HepG2 (cell line): ENCODE data around the gene CEBPB. TPM values are rescaled to one million over a fixed set of nuclear protein-coding genes. Genes with fewer than 3 reads are reported as not detected.

Experiments
- ESRRA ChIP-seq: sonication (generic); formaldehyde crosslinking; IDR thresholded peaks from 2 replicates; pipeline ENCODE4 v1.5.1; 2020; ENCODE audit warnings: mild to moderate bottlenecking, low read depth, missing genetic modification reagents
- HDAC6 ChIP-seq: fragments of 200-600 bp; sonication (generic); IDR thresholded peaks from 2 replicates; pipeline ENCODE4 v1.7.0; 2017; ENCODE audit warnings: mild to moderate bottlenecking, antibody characterized with exemption, low read length, low read depth
- IKZF4 ChIP-seq: sonication (generic); formaldehyde crosslinking; IDR thresholded peaks from 2 replicates; pipeline ENCODE4 v1.5.1; 2020; ENCODE audit warnings: borderline replicate concordance, mild to moderate bottlenecking, low read depth, missing genetic modification reagents; ENCODE audit errors: not compliant biosample characterization
- ISX ChIP-seq: sonication (generic); formaldehyde crosslinking; conservative IDR thresholded peaks from 2 replicates; pipeline ENCODE4 v1.5.0; 2020; ENCODE audit warnings: missing genetic modification reagents
- MLLT10 ChIP-seq: sonication (generic); formaldehyde crosslinking; IDR thresholded peaks from 2 replicates; pipeline ENCODE4 v1.4.0; 2020; ENCODE audit warnings: missing genetic modification reagents
- ZNF75D ChIP-seq: sonication (generic); formaldehyde crosslinking; IDR thresholded peaks from 2 replicates; pipeline ENCODE4 v1.8.1; 2023; ENCODE audit warnings: missing genetic modification reagents, mild to moderate bottlenecking, borderline replicate concordance
- polyA plus RNA-seq, 8 experiments: library from polyadenylated mRNA; depleted of rRNA in 3 of 8; stranded (reverse) in 7 of 8; unstranded in 1 of 8; fragments of >200 nt; fragmentation: Illumina TruSeq in 4 of 8; extraction: Trizol in 4 of 8; gene quantifications; 2 replicates each; pipeline versions ENCODE4 v1.2.1 to v1.2.3, GENCODE V29; 2011 to 2016; ENCODE audit warnings: low read depth in 4 of 8, missing spikeins in 1 of 8, mixed read lengths in 1 of 8; ENCODE audit not compliant: insufficient read depth in 1 of 8
- total RNA-seq, 5 experiments: library from RNA; depleted of rRNA; stranded (reverse); fragments of >200 nt; fragmentation: Illumina TruSeq; extraction: Trizol; gene quantifications; 2 replicates each; pipeline ENCODE4 v1.2.3, GENCODE V29; 2016; ENCODE audit warnings: low read depth in 1 of 5
- TF ChIP-seq, protein P1 (sequence below): sonication (generic); formaldehyde crosslinking; IDR thresholded peaks from 2 replicates; pipeline ENCODE4 v1.4.0; 2020; ENCODE audit warnings: missing genetic modification reagents, borderline replicate concordance
- TF ChIP-seq, protein P2 (sequence below): sonication (generic); formaldehyde crosslinking; conservative IDR thresholded peaks from 2 replicates; pipeline ENCODE4 v1.4.0; 2020; ENCODE audit warnings: missing genetic modification reagents
- TF ChIP-seq, protein P3 (sequence below): sonication (generic); formaldehyde crosslinking; IDR thresholded peaks from 2 replicates; pipeline ENCODE4 v1.4.0; 2020; ENCODE audit warnings: missing genetic modification reagents
- TF ChIP-seq, protein P4 (sequence below): sonication (generic); formaldehyde crosslinking; IDR thresholded peaks from 2 replicates; pipeline ENCODE4 v1.9.0; 2021; ENCODE audit warnings: mild to moderate bottlenecking, missing genetic modification reagents
- TF ChIP-seq, protein P5 (sequence below): sonication (generic); formaldehyde crosslinking; IDR thresholded peaks from 2 replicates; pipeline ENCODE4 v1.8.1; 2022; ENCODE audit warnings: mild to moderate bottlenecking, missing genetic modification reagents

CEBPB gene
- total and polyA plus RNA-seq, 2 of the 13 experiments (the other 11 are each of a cell fraction or from before 2014, with no cell fraction given) = 18.5 to 28.2 TPM

DNA sequence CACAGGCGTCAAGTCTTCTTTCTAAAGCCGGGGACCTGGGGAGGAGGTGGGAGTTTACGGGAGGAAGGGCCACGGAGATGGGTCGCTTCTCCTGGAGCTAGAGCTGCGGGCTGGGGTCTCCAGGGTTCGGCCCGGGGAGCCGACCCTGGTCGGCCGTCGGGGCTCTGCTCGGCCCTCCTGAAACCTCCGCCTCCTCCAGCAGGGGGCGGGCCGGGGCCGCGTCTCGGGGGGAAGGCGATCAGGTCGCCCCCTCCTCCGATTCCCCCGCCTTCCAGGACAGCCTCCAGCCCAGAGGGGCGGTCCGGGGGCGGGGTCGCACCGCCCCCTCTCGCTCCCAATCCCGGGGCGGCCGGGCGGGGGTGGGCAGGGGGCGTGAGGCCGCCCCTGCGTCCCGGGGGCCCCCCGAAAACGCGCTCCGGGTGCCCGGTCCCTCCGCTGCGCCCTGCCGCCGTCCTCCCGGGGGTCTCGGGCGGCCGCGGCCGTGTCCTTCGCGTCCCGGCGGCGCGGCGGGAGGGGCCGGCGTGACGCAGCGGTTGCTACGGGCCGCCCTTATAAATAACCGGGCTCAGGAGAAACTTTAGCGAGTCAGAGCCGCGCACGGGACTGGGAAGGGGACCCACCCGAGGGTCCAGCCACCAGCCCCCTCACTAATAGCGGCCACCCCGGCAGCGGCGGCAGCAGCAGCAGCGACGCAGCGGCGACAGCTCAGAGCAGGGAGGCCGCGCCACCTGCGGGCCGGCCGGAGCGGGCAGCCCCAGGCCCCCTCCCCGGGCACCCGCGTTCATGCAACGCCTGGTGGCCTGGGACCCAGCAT, at the start of gene CEBPB (continued):
- TF ChIP-seq, protein P1, sequence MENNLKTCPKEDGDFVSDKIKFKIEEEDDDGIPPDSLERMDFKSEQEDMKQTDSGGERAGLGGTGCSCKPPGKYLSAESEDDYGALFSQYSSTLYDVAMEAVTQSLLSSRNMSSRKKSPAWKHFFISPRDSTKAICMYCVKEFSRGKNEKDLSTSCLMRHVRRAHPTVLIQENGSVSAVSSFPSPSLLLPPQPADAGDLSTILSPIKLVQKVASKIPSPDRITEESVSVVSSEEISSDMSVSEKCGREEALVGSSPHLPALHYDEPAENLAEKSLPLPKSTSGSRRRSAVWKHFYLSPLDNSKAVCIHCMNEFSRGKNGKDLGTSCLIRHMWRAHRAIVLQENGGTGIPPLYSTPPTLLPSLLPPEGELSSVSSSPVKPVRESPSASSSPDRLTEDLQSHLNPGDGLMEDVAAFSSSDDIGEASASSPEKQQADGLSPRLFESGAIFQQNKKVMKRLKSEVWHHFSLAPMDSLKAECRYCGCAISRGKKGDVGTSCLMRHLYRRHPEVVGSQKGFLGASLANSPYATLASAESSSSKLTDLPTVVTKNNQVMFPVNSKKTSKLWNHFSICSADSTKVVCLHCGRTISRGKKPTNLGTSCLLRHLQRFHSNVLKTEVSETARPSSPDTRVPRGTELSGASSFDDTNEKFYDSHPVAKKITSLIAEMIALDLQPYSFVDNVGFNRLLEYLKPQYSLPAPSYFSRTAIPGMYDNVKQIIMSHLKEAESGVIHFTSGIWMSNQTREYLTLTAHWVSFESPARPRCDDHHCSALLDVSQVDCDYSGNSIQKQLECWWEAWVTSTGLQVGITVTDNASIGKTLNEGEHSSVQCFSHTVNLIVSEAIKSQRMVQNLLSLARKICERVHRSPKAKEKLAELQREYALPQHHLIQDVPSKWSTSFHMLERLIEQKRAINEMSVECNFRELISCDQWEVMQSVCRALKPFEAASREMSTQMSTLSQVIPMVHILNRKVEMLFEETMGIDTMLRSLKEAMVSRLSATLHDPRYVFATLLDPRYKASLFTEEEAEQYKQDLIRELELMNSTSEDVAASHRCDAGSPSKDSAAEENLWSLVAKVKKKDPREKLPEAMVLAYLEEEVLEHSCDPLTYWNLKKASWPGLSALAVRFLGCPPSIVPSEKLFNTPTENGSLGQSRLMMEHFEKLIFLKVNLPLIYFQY (CRISPR knock-in tag) = peak; percentile 65; the same call in 1 of the 2 replicates
- no peak for TF ChIP-seq ZNF75D (CRISPR knock-in tag)
- peak; percentile 69 for TF ChIP-seq ESRRA (CRISPR knock-in tag)
- TF ChIP-seq, protein P2, sequence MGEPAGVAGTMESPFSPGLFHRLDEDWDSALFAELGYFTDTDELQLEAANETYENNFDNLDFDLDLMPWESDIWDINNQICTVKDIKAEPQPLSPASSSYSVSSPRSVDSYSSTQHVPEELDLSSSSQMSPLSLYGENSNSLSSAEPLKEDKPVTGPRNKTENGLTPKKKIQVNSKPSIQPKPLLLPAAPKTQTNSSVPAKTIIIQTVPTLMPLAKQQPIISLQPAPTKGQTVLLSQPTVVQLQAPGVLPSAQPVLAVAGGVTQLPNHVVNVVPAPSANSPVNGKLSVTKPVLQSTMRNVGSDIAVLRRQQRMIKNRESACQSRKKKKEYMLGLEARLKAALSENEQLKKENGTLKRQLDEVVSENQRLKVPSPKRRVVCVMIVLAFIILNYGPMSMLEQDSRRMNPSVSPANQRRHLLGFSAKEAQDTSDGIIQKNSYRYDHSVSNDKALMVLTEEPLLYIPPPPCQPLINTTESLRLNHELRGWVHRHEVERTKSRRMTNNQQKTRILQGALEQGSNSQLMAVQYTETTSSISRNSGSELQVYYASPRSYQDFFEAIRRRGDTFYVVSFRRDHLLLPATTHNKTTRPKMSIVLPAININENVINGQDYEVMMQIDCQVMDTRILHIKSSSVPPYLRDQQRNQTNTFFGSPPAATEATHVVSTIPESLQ = 0 out of 2 replicates have a peak, but pooled peaks have one; percentile 85
- TF ChIP-seq HDAC6 = no peak
- TF ChIP-seq, protein P3, sequence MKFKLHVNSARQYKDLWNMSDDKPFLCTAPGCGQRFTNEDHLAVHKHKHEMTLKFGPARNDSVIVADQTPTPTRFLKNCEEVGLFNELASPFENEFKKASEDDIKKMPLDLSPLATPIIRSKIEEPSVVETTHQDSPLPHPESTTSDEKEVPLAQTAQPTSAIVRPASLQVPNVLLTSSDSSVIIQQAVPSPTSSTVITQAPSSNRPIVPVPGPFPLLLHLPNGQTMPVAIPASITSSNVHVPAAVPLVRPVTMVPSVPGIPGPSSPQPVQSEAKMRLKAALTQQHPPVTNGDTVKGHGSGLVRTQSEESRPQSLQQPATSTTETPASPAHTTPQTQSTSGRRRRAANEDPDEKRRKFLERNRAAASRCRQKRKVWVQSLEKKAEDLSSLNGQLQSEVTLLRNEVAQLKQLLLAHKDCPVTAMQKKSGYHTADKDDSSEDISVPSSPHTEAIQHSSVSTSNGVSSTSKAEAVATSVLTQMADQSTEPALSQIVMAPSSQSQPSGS (CRISPR knock-in tag) = peak; percentile 82
- no peak for TF ChIP-seq ISX
- TF ChIP-seq, protein P4, sequence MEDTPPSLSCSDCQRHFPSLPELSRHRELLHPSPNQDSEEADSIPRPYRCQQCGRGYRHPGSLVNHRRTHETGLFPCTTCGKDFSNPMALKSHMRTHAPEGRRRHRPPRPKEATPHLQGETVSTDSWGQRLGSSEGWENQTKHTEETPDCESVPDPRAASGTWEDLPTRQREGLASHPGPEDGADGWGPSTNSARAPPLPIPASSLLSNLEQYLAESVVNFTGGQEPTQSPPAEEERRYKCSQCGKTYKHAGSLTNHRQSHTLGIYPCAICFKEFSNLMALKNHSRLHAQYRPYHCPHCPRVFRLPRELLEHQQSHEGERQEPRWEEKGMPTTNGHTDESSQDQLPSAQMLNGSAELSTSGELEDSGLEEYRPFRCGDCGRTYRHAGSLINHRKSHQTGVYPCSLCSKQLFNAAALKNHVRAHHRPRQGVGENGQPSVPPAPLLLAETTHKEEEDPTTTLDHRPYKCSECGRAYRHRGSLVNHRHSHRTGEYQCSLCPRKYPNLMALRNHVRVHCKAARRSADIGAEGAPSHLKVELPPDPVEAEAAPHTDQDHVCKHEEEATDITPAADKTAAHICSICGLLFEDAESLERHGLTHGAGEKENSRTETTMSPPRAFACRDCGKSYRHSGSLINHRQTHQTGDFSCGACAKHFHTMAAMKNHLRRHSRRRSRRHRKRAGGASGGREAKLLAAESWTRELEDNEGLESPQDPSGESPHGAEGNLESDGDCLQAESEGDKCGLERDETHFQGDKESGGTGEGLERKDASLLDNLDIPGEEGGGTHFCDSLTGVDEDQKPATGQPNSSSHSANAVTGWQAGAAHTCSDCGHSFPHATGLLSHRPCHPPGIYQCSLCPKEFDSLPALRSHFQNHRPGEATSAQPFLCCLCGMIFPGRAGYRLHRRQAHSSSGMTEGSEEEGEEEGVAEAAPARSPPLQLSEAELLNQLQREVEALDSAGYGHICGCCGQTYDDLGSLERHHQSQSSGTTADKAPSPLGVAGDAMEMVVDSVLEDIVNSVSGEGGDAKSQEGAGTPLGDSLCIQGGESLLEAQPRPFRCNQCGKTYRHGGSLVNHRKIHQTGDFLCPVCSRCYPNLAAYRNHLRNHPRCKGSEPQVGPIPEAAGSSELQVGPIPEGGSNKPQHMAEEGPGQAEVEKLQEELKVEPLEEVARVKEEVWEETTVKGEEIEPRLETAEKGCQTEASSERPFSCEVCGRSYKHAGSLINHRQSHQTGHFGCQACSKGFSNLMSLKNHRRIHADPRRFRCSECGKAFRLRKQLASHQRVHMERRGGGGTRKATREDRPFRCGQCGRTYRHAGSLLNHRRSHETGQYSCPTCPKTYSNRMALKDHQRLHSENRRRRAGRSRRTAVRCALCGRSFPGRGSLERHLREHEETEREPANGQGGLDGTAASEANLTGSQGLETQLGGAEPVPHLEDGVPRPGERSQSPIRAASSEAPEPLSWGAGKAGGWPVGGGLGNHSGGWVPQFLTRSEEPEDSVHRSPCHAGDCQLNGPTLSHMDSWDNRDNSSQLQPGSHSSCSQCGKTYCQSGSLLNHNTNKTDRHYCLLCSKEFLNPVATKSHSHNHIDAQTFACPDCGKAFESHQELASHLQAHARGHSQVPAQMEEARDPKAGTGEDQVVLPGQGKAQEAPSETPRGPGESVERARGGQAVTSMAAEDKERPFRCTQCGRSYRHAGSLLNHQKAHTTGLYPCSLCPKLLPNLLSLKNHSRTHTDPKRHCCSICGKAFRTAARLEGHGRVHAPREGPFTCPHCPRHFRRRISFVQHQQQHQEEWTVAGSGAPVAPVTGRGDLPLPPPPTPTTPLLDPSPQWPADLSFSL (CRISPR knock-in tag) = 0 out of 2 replicates have a peak, but pooled peaks have one; percentile 44
- TF ChIP-seq MLLT10 (CRISPR knock-in tag) = no peak
- peak; percentile 92 for TF ChIP-seq IKZF4 (CRISPR knock-in tag)
- TF ChIP-seq, protein P5, sequence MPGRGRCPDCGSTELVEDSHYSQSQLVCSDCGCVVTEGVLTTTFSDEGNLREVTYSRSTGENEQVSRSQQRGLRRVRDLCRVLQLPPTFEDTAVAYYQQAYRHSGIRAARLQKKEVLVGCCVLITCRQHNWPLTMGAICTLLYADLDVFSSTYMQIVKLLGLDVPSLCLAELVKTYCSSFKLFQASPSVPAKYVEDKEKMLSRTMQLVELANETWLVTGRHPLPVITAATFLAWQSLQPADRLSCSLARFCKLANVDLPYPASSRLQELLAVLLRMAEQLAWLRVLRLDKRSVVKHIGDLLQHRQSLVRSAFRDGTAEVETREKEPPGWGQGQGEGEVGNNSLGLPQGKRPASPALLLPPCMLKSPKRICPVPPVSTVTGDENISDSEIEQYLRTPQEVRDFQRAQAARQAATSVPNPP = peak; percentile 21; the same call in 1 of the 2 replicates
